NCI-H526 treated with DMSO at 0.1 percent for 48 hours (cell line): Measurements from ENCODE around the gene DACT2.
"Not testable (repeated sequence)": the region's sequence is repeated elsewhere in the genome, so short reads cannot be mapped to it uniquely, and the experiment has no call there.

Experiments
- DNase-seq: peaks from one replicate; lab custom pipeline; 2025; lab: John Stamatoyannopoulos, UW

The DACT2 gene

GRCh38 chr6:168319279-168320111, at the start of gene DACT2:
Gene DACT2, minus strand, starts transcription at chr6:168319777. Its CDS starts 144 bp downstream, at chr6:168319633.
- no peak for DNase-seq

GRCh38 chr6:168368936-168369335, 49.4 kb upstream of the DACT2 start:
- no peak for DNase-seq

GRCh38 chr6:168368066-168368820, 48.7 kb upstream of the DACT2 start:
- DNase-seq, result no peak

- no peak for DNase-seq
Measured at GRCh38 chr6:168367285-168367751, 47.7 kb upstream of the DACT2 start.

GRCh38 chr6:168366473-168366872, 46.9 kb upstream of the DACT2 start:
- no peak for DNase-seq

GRCh38 chr6:168365422-168366165, 46.0 kb upstream of the DACT2 start:
- no peak for DNase-seq

- DNase-seq, result no peak
Measured at GRCh38 chr6:168364793-168365421, 45.3 kb upstream of the DACT2 start.

GRCh38 chr6:168363811-168364792, 44.5 kb upstream of the DACT2 start:
- DNase-seq, result no peak

GRCh38 chr6:168363302-168363701, 43.7 kb upstream of the DACT2 start:
- DNase-seq, result no peak

GRCh38 chr6:168362276-168362990, 42.9 kb upstream of the DACT2 start:
- no peak for DNase-seq

GRCh38 chr6:168361766-168362165, 42.2 kb upstream of the DACT2 start:
- no peak for DNase-seq

- no peak for DNase-seq
Measured at GRCh38 chr6:168359794-168360193, 40.2 kb upstream of the DACT2 start.

- DNase-seq, result no peak
Measured at GRCh38 chr6:168358842-168359420, 39.4 kb upstream of the DACT2 start.

GRCh38 chr6:168356872-168357271, 37.3 kb upstream of the DACT2 start:
- not testable (repeated sequence) for DNase-seq

- DNase-seq, result peak; percentile 30
Measured at GRCh38 chr6:168355716-168356522, 36.3 kb upstream of the DACT2 start.

GRCh38 chr6:168354338-168354737, 34.8 kb upstream of the DACT2 start:
- no peak for DNase-seq

- no peak for DNase-seq
Measured at GRCh38 chr6:168353041-168353440, 33.5 kb upstream of the DACT2 start.

- DNase-seq, result no peak
Measured at GRCh38 chr6:168352096-168352495, 32.5 kb upstream of the DACT2 start.

- DNase-seq, result no peak
Measured at GRCh38 chr6:168349718-168350210, 30.2 kb upstream of the DACT2 start.
